ENCODE measurements around the gene CDK14.

CDK14 gene

DNA sequence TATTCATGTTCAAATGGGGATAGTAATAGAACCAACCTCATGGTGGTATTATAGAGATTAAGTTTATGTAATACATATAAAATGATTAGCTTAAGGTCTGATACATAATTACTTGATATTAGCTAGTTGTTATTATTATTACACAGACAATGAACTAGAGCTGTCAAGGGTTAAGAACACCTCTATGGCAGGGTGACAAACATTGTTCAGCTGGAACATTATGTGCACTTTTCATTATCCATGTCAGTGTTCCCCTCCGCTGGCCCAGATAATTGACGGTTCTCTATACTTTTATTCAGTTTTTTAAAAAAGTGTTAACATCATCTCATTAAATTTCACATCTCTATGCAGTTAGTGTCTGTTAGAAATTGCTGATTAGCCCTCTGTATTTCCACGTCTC lies 142.1 kb downstream of the CDK14 start:
- no peak for DNase-seq (ENCODE audit: low read depth)
- TF ChIP-seq, protein P1, sequence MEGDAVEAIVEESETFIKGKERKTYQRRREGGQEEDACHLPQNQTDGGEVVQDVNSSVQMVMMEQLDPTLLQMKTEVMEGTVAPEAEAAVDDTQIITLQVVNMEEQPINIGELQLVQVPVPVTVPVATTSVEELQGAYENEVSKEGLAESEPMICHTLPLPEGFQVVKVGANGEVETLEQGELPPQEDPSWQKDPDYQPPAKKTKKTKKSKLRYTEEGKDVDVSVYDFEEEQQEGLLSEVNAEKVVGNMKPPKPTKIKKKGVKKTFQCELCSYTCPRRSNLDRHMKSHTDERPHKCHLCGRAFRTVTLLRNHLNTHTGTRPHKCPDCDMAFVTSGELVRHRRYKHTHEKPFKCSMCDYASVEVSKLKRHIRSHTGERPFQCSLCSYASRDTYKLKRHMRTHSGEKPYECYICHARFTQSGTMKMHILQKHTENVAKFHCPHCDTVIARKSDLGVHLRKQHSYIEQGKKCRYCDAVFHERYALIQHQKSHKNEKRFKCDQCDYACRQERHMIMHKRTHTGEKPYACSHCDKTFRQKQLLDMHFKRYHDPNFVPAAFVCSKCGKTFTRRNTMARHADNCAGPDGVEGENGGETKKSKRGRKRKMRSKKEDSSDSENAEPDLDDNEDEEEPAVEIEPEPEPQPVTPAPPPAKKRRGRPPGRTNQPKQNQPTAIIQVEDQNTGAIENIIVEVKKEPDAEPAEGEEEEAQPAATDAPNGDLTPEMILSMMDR (IDR thresholded peaks at IDR 0.05; ENCODE audit: insufficient read depth, low read depth, low read length, missing control alignments): no peak
- H3K4me3 ChIP-seq (ENCODE audit: low read depth, low read length): no peak overlapping the region

DNA sequence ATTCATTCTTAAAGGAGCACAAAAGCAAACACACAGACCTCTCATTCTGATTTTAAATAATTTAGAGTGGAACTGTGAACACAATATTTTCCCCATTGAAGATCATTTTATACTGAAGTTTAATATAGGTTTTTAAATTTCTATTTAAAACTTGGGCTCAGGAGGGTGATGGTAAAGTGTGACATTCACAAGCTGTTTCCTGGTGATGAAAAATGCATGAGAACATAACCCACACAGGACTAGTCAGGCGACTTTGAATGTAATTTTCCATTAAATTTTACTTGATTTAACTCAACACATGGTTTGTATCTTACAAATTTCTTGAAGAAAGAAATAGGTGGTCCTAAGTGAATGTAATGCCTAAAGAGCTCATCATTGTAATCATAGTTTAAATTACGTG lies 143.6 kb downstream of the CDK14 start:
- TF ChIP-seq, protein P1 (IDR thresholded peaks at IDR 0.05; ENCODE audit: insufficient read depth, low read depth, low read length, missing control alignments): no peak
- H3K4me3 ChIP-seq (ENCODE audit: low read depth, low read length): no peak overlapping the region
- DNase-seq (ENCODE audit: low read depth): no peak

DNA sequence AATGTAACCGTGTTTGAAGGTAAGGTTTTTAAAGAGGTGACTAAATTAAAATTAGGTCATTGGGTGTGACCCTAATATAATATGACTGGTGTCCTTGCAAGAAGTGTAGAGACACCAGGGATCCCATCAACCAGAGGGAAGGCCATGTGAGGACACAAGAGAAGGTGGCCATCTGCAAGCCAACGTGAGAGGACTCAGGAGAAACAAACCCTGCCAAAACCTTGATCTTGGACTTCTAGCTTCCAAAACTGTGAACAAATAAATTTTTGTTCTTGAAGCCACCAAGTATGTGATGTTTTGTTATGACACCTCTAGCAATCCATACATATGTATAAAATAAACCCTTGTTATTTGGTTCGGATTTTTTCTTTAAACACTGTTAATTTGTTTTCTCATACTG lies 144.3 kb downstream of the CDK14 start:
- no peak for DNase-seq (ENCODE audit: low read depth)
- H3K4me3 ChIP-seq (ENCODE audit: low read depth, low read length): no peak overlapping the region
- TF ChIP-seq, protein P1 (IDR thresholded peaks at IDR 0.05; ENCODE audit: insufficient read depth, low read depth, low read length, missing control alignments): no peak

DNA sequence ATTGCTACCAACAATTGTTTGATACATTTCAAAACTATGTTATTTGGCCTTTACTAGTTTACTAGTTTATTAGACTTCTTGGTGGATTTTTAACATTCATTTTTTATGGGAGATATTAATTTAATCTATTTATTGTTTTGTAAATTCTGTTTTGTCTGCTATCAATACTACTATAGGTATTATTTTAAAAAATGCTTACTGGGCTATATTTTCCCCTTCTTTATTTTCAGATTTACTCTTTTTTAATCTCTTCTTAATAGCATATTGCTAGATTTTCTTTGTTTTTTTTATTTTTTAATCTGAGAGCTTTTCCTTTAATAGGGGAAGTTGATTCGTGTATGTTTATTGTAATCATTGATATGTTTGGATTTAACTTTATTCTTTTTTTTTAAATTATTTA lies 147.5 kb downstream of the CDK14 start:
- TF ChIP-seq, protein P1 (IDR thresholded peaks at IDR 0.05; ENCODE audit: insufficient read depth, low read depth, low read length, missing control alignments): no peak
- no peak for DNase-seq (ENCODE audit: low read depth)
- H3K4me3 ChIP-seq (ENCODE audit: low read depth, low read length): no peak overlapping the region

DNA sequence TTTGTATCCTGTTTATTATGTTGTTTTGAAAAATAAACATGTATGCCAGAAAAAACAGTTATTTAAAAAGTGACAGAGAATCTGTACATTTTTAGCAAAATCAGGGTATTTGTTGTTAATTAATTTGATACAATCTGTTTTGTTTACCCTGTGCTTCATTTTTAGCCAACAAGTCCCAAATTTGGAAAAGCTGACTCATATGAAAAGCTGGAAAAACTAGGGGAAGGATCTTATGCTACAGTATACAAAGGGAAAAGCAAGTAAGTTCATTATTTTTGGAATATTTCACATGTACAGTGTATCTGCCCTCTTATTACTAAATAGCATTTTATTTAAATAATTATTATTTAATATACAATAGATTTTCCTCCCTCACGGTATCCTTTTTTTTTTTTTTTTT lies 151.4 kb downstream of the CDK14 start:
- no peak overlapping the region for H3K4me3 ChIP-seq (ENCODE audit: low read depth, low read length)
- DNase-seq (ENCODE audit: low read depth): no peak
- TF ChIP-seq, protein P1 (IDR thresholded peaks at IDR 0.05; ENCODE audit: insufficient read depth, low read depth, low read length, missing control alignments): no peak

DNA sequence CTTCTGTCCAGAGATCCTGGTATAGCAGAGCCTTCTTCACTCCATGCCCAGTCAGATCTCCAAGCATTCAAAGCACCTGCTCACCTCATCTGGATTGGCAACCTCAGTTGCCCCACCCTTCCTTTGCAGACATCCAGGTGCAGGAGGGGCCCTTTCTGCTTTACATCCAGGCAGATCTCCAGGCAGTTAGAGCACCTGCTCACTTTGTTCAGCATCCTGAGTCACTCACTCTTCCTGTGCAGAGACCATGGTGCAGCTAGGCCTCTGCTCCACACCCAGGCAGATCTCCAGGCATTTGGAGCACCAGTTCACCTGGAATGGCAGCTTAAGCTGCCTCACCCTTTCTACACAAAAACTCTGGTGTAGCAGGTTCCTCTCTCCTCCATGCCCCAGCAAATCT lies 153.1 kb downstream of the CDK14 start:
- no peak for DNase-seq (ENCODE audit: low read depth)
- TF ChIP-seq, protein P1 (IDR thresholded peaks at IDR 0.05; ENCODE audit: insufficient read depth, low read depth, low read length, missing control alignments): no peak

DNA sequence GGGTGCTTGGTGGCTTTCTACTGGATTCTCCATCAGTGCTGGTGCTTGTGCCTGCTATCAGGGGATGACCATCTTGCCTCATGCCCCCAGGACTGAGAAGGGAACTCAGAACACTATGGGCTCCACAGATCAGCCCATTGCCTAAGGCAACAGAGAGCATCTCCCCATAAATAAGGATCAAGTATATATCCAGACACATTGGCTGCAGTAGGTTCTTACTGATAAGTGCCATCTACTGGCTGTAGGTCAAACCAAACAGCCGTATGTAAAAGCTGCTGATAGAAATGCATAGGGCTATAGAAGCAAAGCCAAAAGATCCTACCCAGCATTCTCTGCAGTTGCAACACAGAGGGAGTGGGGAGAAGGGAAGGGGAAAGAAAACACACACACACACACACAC lies 153.7 kb downstream of the CDK14 start:
- TF ChIP-seq, protein P1 (IDR thresholded peaks at IDR 0.05; ENCODE audit: insufficient read depth, low read depth, low read length, missing control alignments): peak; percentile 20
- no peak overlapping the region for H3K4me3 ChIP-seq (ENCODE audit: low read depth, low read length)
- DNase-seq (ENCODE audit: low read depth): peak; percentile 50

More for the DNA sequence above, 153.1 kb downstream of the CDK14 start:
- no peak overlapping the region for H3K4me3 ChIP-seq (ENCODE audit: low read depth, low read length)

Measured in GM12865 (cell line).